ENCODE measurements around the gene DOK4.

Gene DOK4

GRCh38 chr16:57518520-57518919 is 32.2 kb upstream of the DOK4 start:
- Histone ChIP-seq H3K4me1 (ENCODE audit: insufficient read depth, low read length) (no peaks in the 10 kb centered on the region), H3K9ac (ENCODE audit: low read depth, low read length) (no peak overlapping the region), H3K27ac (ENCODE audit: low read depth, low read length) (no peak overlapping the region), H3K9me3 (ENCODE audit: insufficient read depth, low read depth, low read length) (no peaks in the 10 kb centered on the region), H3K27me3 (ENCODE audit: insufficient read depth, low read length) (no peaks in the 10 kb centered on the region), H3K36me3 (ENCODE audit: insufficient read depth, low read length) (no peaks in the 10 kb centered on the region), H3K4me3 (ENCODE audit: low read length) (no peak overlapping the region)
- 91% methylated on average over 13 of the region's 13 CpGs for WGBS

GRCh38 chr16:57517397-57518367 is 31.4 kb upstream of the DOK4 start:
- H3K27ac ChIP-seq (ENCODE audit: low read depth, low read length) = no peak overlapping the region
- no peak overlapping the region for H3K9ac ChIP-seq (ENCODE audit: low read depth, low read length)
- H3K36me3 ChIP-seq (ENCODE audit: insufficient read depth, low read length) = no peaks in the 10 kb centered on the region
- H3K4me3 ChIP-seq (ENCODE audit: low read length) = no peak overlapping the region
- WGBS = 94% methylated on average over 31 of the region's 31 CpGs
- no peaks in the 10 kb centered on the region for H3K4me1 ChIP-seq (ENCODE audit: insufficient read depth, low read length)
- H3K9me3 ChIP-seq (ENCODE audit: insufficient read depth, low read depth, low read length) = no peaks in the 10 kb centered on the region
- H3K27me3 ChIP-seq (ENCODE audit: insufficient read depth, low read length) = no peaks in the 10 kb centered on the region

DNA sequence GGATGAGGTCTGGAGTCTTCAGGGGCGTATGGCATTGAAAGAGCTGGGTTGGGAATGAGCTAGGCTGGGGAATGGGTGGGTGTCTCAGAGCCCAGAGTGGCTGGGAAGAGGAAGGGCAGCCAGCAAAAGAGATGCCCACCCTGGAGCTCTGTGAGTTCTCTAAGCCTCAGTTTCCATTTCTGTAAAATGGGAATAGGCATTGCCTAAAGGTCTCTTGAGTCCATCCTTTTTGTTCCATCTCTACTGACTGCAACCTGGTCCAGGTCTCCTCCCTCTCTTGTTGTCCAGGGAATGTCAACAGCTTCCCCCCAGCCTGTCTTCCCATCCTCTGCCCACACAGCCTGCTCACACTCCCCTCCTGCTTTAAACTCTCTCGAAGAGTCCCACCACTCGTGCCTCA is 30.5 kb upstream of the DOK4 start:
- H3K4me1 ChIP-seq (ENCODE audit: insufficient read depth, low read length) = no peaks in the 10 kb centered on the region

GRCh38 chr16:57516176-57516725 is 30.0 kb upstream of the DOK4 start:
- H3K4me1 ChIP-seq (ENCODE audit: insufficient read depth, low read length) = no peaks in the 10 kb centered on the region
- no peaks in the 10 kb centered on the region for H3K27me3 ChIP-seq (ENCODE audit: insufficient read depth, low read length)
- no peaks in the 10 kb centered on the region for H3K9me3 ChIP-seq (ENCODE audit: insufficient read depth, low read depth, low read length)
- H3K9ac ChIP-seq (ENCODE audit: low read depth, low read length) = no peak overlapping the region
- no peak overlapping the region for H3K4me3 ChIP-seq (ENCODE audit: low read length)
- H3K36me3 ChIP-seq (ENCODE audit: insufficient read depth, low read length) = no peaks in the 10 kb centered on the region
- WGBS = 92% methylated on average over 10 of the region's 10 CpGs
- H3K27ac ChIP-seq (ENCODE audit: low read depth, low read length) = no peak overlapping the region

More for the DNA sequence above, 30.5 kb upstream of the DOK4 start:
- no peak overlapping the region for H3K4me3 ChIP-seq (ENCODE audit: low read length)
- no peaks in the 10 kb centered on the region for H3K27me3 ChIP-seq (ENCODE audit: insufficient read depth, low read length)
- no peak overlapping the region for H3K27ac ChIP-seq (ENCODE audit: low read depth, low read length)
- H3K9ac ChIP-seq (ENCODE audit: low read depth, low read length) = no peak overlapping the region
- H3K36me3 ChIP-seq (ENCODE audit: insufficient read depth, low read length) = no peaks in the 10 kb centered on the region
- no peaks in the 10 kb centered on the region for H3K9me3 ChIP-seq (ENCODE audit: insufficient read depth, low read depth, low read length)
- 86% methylated on average over 3 of the region's 3 CpGs for WGBS

DNA sequence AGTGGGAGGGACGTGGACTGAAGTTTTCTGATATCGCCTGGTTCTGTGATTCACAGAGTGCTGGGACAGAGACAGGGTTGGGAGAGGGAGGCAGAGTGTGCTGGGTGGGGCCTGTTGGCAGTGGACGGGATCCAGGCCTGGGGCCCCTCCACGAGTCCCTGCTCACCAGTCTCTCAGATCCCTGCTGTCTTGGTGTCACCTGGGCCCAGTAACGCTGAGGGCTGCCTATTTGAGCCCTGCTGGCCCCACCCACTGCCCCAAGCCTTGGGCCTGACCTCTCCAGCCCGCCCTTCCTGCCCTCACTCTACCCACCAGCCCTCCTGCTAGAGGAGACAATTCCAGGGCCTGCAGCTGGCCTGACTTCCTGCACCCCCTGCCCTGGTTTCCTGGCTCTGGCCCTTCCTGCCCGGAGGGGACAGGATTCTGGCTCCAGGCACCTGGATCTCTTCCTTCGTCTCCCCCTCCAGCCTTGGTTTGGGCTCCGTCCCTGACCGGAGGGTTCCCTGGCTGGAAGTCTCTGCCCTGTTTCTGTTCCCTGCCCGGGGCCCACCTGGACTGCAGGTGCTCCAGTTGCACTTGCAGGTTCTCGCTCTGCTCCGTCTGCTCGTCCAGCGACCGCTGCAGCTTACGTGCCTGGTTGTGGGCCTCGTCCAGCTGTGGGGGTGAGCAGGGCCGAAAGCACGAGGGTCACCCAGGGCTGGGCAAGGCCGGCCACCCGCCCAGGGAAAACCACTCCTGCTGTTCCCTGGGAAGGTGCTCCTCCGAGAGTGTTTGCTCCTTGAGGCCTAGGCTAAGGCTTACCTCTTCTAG is 28.7 kb upstream of the DOK4 start:
- no peak overlapping the region; the same call in 1 of the 2 replicates for H3K9ac ChIP-seq (ENCODE audit: low read depth, low read length)
- H3K9me3 ChIP-seq (ENCODE audit: insufficient read depth, low read depth, low read length) = no peaks in the 10 kb centered on the region
- H3K27me3 ChIP-seq (ENCODE audit: insufficient read depth, low read length) = no peaks in the 10 kb centered on the region
- H3K36me3 ChIP-seq (ENCODE audit: insufficient read depth, low read length) = no peaks in the 10 kb centered on the region
- no peaks in the 10 kb centered on the region for H3K4me1 ChIP-seq (ENCODE audit: insufficient read depth, low read length)
- no peak overlapping the region for H3K4me3 ChIP-seq (ENCODE audit: low read length)
- WGBS = 85% methylated on average over 23 of the region's 23 CpGs
- no peak overlapping the region for H3K27ac ChIP-seq (ENCODE audit: low read depth, low read length)

DNA sequence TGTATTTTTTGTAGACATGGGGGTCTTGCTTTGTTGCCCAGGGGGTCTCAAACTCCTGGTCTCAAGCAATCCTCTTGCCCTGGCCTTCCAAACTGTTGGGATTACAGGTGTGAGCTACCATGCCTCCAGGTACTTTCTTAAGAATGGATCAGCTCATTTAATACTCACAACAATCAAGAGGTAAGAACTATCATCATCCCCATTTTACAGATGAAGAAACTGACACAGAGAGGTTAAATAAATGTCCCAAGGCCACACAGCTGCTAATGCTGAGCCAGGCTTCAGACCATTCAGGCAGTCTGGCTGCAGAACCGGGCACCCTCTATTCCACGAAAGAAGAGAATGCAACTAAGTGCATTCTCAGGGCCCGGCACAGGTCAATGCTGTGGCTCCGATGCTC is 28.1 kb upstream of the DOK4 start:
- WGBS = 88% methylated on average over 4 of the region's 4 CpGs
- H3K36me3 ChIP-seq (ENCODE audit: insufficient read depth, low read length) = no peaks in the 10 kb centered on the region
- H3K9me3 ChIP-seq (ENCODE audit: insufficient read depth, low read depth, low read length) = no peaks in the 10 kb centered on the region
- no peaks in the 10 kb centered on the region for H3K4me1 ChIP-seq (ENCODE audit: insufficient read depth, low read length)
- no peak overlapping the region; the same call in 1 of the 2 replicates for H3K9ac ChIP-seq (ENCODE audit: low read depth, low read length)
- no peaks in the 10 kb centered on the region for H3K27me3 ChIP-seq (ENCODE audit: insufficient read depth, low read length)
- H3K27ac ChIP-seq (ENCODE audit: low read depth, low read length) = no peak overlapping the region
- H3K4me3 ChIP-seq (ENCODE audit: low read length) = no peak overlapping the region

GRCh38 chr16:57513371-57514102 is 27.2 kb upstream of the DOK4 start:
- Histone ChIP-seq H3K4me1 (ENCODE audit: insufficient read depth, low read length) (no peaks in the 10 kb centered on the region), H3K9me3 (ENCODE audit: insufficient read depth, low read depth, low read length) (no peaks in the 10 kb centered on the region), H3K9ac (ENCODE audit: low read depth, low read length) (no peak overlapping the region), H3K4me3 (ENCODE audit: low read length) (no peak overlapping the region), H3K27ac (ENCODE audit: low read depth, low read length) (no peak overlapping the region), H3K27me3 (ENCODE audit: insufficient read depth, low read length) (no peaks in the 10 kb centered on the region), H3K36me3 (ENCODE audit: insufficient read depth, low read length) (no peaks in the 10 kb centered on the region)
- WGBS = 80% methylated on average over 14 of the region's 14 CpGs

- H3K4me1 ChIP-seq (ENCODE audit: insufficient read depth, low read length) = peaks cover 5% of the 10 kb centered on the region
- H3K9me3 ChIP-seq (ENCODE audit: insufficient read depth, low read depth, low read length) = no peaks in the 10 kb centered on the region
- H3K4me3 ChIP-seq (ENCODE audit: low read length) = no peak overlapping the region
- H3K27ac ChIP-seq (ENCODE audit: low read depth, low read length) = no peak overlapping the region
- 93% methylated on average over 15 of the region's 23 CpGs for WGBS
- no peak overlapping the region for H3K9ac ChIP-seq (ENCODE audit: low read depth, low read length)
- no peaks in the 10 kb centered on the region for H3K27me3 ChIP-seq (ENCODE audit: insufficient read depth, low read length)
- H3K36me3 ChIP-seq (ENCODE audit: insufficient read depth, low read length) = no peaks in the 10 kb centered on the region
Observed at GRCh38 chr16:57512296-57513001, 26.2 kb upstream of the DOK4 start.

GRCh38 chr16:57510016-57510871 is 24.0 kb upstream of the DOK4 start:
- Histone ChIP-seq H3K4me1 (ENCODE audit: insufficient read depth, low read length) (peaks cover 10% of the 10 kb centered on the region), H3K9ac (ENCODE audit: low read depth, low read length) (no peak overlapping the region), H3K4me3 (ENCODE audit: low read length) (no peak overlapping the region), H3K27me3 (ENCODE audit: insufficient read depth, low read length) (no peaks in the 10 kb centered on the region), H3K36me3 (ENCODE audit: insufficient read depth, low read length) (no peaks in the 10 kb centered on the region), H3K9me3 (ENCODE audit: insufficient read depth, low read depth, low read length) (no peaks in the 10 kb centered on the region), H3K27ac (ENCODE audit: low read depth, low read length) (no peak overlapping the region)
- 78% methylated on average over 10 of the region's 10 CpGs for WGBS
